Ramos (cell line): ENCODE data around the gene RIPOR3.

Experiments used
- in situ Hi-C: fragments of 300-500 bp; cut with MboI; formaldehyde crosslinking; loops from one replicate; pipeline ENCODE4 v1.14.3; 2022; ENCODE audit warnings: low sequenced_read_pairs; ENCODE audit not compliant: unreplicated experiment

The RIPOR3 gene

DNA sequence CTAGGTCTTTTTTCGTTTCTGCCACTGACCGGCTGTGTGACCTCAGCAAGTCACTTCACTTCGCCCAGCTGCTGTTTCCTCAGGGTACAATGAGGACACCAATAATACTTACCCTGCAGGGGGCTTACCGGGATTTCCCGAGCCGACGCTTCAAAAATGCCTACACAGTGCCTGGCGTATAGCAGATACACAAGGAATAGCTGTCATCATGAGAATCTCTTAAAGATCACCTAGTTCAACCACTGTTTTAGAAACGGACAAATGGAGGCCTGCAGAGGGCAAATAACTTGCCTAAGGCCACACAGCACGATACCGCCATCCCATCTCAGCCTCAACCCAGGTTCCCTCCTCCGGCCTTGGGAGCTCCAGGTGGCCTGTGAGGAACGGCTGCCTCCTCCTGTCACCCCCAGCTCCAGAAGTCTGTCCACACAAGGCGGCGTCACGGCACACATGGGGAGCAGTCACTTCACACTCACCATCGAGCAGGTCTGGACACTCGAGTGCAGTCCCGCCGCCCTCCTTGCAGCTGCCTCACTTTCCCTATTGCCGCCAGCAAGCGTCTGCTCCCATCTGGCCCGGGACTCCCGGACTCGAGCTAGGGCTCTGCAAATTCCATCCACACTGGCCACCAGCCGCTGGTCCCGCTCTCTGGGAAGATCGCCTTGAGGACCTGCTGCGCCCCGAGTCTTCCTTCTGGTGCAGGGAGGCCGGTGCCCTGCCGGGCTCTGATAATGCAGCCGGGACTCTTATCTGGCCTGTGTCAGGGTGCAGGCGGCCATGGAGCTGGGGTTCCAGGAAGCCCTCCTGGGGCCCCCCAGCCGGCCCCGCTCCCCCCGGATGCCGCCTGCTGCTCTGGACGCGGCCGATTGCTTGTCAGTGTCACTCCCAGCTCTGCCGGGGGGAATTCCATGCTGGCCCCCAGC lies at the start of gene RIPOR3:
Gene RIPOR3 (minus strand): TSS at position 893 of the 923 bp plus-strand sequence. CDS start 414 bp downstream, at position 479.
- in situ Hi-C loops, result no loop called here

DNA sequence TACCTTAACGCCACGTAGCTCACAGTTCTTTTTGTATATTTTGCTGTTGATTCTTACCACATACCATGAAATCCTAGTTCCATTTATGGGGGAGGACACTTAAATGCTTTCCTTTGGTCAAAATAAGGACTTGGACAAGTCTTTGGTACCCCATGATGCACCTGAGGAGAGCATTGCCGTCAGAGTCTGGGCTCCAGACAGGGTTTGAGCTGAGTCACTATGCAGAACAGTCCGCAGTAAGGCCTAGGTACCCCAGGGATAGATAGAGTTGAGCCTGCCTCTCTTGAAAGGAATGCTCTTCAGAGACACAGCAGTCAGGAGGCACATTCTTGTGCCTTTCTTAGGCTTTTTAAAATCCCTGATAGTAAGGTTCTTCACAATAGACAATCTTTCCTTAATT lies 46.0 kb upstream of the RIPOR3 start:
- in situ Hi-C loops, result no loop called here

DNA sequence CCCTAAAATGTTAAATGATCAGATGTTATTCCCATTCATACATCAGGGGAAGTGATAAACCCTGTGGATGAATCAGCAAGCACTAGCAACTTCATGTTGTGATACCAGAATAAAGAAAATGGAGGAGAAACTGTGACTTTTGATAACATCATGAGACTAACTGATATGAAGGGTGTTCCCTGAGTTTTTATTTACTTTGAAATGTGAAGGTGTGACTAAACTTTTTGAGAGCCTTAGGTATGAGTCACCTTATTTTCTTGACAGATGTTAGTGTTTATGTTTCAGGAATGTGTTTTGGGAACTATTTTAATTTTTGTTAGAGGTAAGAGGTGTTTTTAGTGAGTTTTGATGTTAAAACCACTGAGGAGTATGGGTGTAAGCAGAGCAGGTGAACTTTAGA lies 44.5 kb upstream of the RIPOR3 start:
- in situ Hi-C loops, result no loop called here

DNA sequence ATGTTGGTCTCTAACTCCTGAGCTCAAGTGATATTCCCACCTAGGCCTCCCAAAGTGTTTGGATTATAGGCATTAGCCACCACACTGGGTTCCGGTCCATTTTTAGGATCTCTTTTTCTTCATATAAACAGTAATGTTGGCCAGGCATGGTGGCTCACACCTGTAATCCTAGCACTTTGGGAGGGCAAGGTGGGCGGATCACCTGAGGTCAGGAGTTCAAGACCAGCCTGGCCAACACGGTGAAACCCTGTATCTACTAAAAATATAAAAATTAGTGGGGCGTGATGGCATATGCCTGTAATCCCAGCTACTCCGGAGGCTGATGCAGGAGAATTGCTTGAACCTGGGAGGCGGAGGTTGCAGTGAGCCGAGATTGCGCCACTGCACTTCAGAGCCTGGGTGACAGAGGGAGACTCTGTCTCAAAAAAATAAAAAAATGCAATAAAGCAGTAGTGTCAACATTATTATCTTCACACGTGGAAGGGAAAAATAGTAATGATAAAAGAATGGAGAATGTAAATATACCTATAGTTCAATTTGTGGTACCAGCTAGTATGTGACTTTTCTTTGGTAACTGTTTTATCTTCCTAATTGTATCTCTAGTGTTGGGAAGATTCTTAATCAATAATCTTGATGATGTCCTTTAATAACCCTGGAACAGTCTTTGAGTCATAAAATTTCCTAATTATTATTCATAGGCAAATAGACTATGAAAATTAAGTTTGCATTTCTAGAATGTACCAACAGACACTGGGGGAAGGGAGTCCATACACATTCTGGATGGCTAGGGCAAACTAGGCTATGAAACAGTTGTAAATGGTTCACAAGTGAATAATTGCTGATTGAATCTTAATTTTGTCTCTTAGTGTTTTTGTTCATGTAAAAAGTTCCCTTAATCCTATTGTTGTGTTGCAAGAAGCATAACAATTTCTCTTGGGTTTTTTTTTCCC lies 43.7 kb upstream of the RIPOR3 start:
- in situ Hi-C loops, result no loop called here

GRCh38 chr20:50733644-50734349 lies 42.5 kb upstream of the RIPOR3 start:
- in situ Hi-C loops, result no loop called here

- in situ Hi-C loops, result no loop called here
These were observed 40.8 kb upstream of the RIPOR3 start for GRCh38 chr20:50731930-50732690.

DNA sequence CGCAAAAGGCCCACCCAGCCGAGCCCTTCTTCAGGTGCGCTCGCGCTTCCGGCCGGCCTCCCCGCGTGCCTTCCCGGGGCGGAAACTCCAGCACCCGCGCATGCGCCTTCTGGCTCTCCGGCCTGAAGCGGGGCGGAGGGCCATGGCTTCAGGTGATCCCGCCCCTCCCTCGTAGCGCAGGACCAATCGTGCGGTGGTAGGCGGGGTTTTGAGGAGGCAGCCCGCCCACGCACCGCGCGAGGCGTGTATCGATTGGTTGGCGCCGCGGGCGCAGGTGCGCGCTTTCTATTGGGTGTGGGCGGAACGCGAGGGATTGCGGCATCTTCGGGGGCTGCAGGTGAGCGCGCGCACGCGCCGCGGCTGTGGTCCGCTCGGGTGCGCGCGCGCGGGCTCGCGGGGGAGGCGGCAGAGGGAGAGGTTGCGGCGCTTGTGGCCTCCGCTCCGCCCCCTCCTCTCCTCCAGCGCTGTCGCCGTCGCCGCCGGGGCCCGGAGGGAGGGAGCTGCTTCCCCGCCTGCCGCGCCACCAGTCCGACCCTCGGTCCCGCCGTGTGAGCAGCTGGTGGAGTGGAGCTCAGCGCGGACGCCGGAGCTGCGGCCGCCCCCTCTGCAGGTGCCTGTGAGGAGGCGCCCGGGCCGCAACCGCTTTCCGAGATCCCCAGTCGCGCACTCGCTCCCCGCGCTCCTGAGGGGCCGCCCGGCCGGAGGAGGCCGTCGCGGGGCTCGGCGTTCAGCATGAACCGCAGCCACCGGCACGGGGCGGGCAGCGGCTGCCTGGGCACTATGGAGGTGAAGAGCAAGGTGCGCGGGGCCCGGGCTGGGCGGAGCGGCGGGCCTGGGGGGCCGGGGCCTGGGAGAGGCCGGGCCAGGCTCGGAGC lies 40.0 kb upstream of the RIPOR3 start, which contains the start of gene PARD6B:
Gene PARD6B (plus strand): TSS at position 526 of the 875 bp plus-strand sequence. CDS start 207 bp downstream, at position 733.
- in situ Hi-C loops, result no loop called here

GRCh38 chr20:50730765-50731054 lies 39.4 kb upstream of the RIPOR3 start:
- in situ Hi-C loops, result no loop called here

GRCh38 chr20:50729901-50730764 lies 38.8 kb upstream of the RIPOR3 start:
- in situ Hi-C loops, result no loop called here

- in situ Hi-C loops, result no loop called here
These were observed 37.9 kb upstream of the RIPOR3 start for GRCh38 chr20:50728981-50729874.

DNA sequence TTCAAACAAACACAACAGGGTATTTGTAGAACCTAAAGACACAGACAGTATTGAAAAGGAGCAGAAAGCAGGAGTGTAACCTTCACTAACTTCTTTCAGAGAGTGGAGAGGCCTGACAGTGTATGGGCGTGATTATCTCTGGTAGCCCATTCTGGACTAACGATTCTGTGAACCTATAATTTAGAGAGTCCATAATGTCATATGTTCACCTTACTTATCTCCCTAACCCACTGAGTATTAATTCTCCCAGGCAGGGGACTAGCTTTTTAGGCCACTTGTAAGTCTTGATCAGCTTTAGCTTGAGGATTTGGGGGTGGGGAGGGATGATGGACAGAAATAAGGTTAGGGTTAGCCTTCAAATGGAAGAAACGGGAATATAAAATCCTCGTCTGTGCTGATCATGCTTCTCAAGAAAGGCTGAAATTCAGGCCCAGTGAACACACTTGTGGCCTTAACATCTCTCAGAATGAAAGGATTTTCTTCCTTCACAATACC lies 37.2 kb upstream of the RIPOR3 start:
- in situ Hi-C loops, result no loop called here

DNA sequence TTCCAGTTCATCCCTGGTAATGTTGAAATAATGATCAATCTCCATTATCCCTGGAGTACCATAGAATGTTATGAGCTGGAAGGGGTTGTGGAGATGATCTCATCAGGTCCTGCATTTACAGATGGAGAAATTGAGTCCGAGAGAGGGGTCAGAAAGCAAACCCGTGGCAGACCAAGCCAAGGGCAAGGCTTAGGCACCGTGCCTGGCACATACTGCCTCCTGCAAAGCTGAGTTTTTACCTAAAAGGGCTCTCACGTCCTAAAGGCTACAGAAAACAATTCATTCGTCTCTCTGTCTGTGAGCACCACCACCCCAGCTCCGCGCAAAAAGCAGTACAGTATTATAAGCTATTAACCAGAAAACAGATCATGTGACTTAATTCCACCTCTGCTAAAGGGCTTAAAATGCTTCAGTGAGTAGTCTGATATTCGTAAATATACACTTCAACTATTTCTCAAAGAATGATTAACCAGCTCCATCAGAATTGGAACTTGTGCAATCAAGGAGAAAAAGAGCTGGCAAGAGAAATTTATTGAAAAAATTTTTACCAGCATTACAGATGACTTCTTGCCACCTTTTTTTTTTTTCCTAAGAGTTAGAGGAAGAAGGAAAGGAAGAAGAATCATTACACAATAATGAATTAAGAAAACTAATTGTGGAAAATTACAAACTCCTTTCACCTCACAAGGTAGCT lies 36.6 kb upstream of the RIPOR3 start:
- in situ Hi-C loops, result no loop called here

GRCh38 chr20:50726955-50727791 lies 35.8 kb upstream of the RIPOR3 start:
- in situ Hi-C loops, result no loop called here

DNA sequence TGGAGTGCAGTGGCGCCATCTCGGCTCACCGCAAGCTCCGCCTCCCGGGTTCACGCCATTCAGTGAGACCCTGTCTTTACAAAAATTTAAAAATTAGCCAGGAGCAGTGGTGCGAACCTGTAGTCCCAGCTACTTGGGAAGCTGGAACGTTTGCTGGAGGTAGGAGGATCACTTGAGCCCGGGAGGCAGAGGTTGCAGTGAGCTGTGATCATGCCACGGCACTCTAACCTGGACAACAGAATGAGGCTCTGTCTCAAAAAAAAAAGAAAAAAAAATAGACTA lies 34.3 kb upstream of the RIPOR3 start:
- in situ Hi-C loops, result no loop called here
